ENCODE results near the gene TMSB10. TPM values are rescaled to one million over a fixed set of nuclear protein-coding genes. Genes with fewer than 3 reads are reported as not detected.

TMSB10 gene
- total RNA-seq, 1 donor from 2014 or later, result 3,273 TPM

DNA sequence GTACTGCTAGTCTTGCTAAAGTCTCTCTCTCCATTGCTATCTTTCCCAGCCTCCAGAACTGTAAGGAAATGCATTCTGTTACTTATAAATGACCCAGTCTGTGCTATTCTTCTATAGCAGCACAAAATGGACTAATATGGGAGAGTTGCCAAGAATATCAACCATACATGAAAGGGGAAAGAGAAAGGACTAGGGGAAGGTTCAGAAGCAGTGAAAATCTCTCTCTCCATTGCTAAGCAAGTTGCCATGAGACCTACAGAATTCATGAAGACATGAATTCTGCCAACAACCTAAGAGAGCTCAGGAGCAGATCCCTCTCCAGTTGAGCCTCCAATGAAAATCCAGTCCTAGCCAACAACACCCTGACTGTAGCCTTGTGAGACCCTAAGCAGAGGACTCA is 21.0 kb upstream of the TMSB10 start:
- no peak overlapping the region for H3K4me3 Mint-ChIP-seq (ENCODE audit: unreplicated experiment)
- H3K27me3 Mint-ChIP-seq (ENCODE audit: unreplicated experiment), result peaks cover 16% of the 10 kb centered on the region
- DNase-seq, result no peak
- H3K9me3 Mint-ChIP-seq (ENCODE audit: unreplicated experiment), result no peaks in the 10 kb centered on the region
- H3K27ac Mint-ChIP-seq (ENCODE audit: unreplicated experiment), result no peak overlapping the region
- peaks cover 12% of the 10 kb centered on the region for H3K4me1 Mint-ChIP-seq (ENCODE audit: low read depth, unreplicated experiment)
- TF ChIP-seq CTCF (IDR thresholded peaks at IDR 0.05; ENCODE audit: partially characterized antibody, unreplicated experiment), result no peak
- no peaks in the 10 kb centered on the region for H3K36me3 Mint-ChIP-seq (ENCODE audit: unreplicated experiment)

DNA sequence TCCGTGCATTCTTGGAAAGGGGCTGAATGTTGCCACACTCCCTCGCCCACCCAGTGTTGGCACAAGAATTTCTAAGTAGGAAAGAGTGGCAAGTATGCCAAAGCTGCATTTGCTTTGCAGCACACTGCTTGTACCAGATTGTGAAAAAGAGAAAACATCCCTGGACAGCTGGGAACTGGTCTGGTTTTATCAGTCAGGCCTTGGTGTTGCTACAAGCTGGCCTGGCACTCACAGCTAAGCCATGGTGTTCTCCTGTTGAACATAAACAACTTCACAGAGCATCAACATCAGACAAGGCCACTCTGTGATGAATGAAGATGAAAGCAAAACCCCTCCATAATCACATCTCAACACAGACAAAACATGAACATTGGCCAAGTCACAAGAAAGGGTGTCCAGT is 20.3 kb upstream of the TMSB10 start:
- H3K9me3 Mint-ChIP-seq (ENCODE audit: unreplicated experiment), result no peaks in the 10 kb centered on the region
- peaks cover 16% of the 10 kb centered on the region for H3K27me3 Mint-ChIP-seq (ENCODE audit: unreplicated experiment)
- TF ChIP-seq CTCF (IDR thresholded peaks at IDR 0.05; ENCODE audit: partially characterized antibody, unreplicated experiment), result no peak
- H3K27ac Mint-ChIP-seq (ENCODE audit: unreplicated experiment), result no peak overlapping the region
- H3K4me1 Mint-ChIP-seq (ENCODE audit: low read depth, unreplicated experiment), result peaks cover 11% of the 10 kb centered on the region
- H3K36me3 Mint-ChIP-seq (ENCODE audit: unreplicated experiment), result no peaks in the 10 kb centered on the region
- DNase-seq, result no peak
- no peak overlapping the region for H3K4me3 Mint-ChIP-seq (ENCODE audit: unreplicated experiment)

DNA sequence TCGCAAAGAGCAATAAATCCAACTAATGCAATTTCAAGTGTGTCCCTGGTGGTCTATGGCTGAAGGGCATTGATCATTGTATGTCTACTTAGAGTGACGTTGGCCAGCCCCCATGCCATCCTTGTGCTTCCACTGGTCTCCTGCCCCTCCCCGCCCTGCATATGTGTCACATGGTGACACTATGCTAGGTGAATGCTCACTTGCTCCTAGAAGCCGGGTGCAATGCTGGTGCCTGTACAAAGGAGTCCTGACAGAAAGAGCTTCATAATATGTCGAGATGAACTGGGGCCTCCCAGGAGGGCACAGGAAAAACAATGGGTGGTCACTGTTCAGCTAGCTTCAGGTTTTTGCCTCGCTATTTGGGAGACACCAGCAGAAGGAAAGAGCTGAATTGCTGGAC is 18.7 kb upstream of the TMSB10 start:
- no peak for TF ChIP-seq CTCF (IDR thresholded peaks at IDR 0.05; ENCODE audit: partially characterized antibody, unreplicated experiment)
- Mint-ChIP-seq H3K27ac (ENCODE audit: unreplicated experiment) (no peak overlapping the region), H3K36me3 (ENCODE audit: unreplicated experiment) (no peaks in the 10 kb centered on the region), H3K27me3 (ENCODE audit: unreplicated experiment) (peaks cover 12% of the 10 kb centered on the region), H3K4me3 (ENCODE audit: unreplicated experiment) (no peak overlapping the region), H3K9me3 (ENCODE audit: unreplicated experiment) (no peaks in the 10 kb centered on the region), H3K4me1 (ENCODE audit: low read depth, unreplicated experiment) (peaks cover 4% of the 10 kb centered on the region)
- no peak for DNase-seq

DNA sequence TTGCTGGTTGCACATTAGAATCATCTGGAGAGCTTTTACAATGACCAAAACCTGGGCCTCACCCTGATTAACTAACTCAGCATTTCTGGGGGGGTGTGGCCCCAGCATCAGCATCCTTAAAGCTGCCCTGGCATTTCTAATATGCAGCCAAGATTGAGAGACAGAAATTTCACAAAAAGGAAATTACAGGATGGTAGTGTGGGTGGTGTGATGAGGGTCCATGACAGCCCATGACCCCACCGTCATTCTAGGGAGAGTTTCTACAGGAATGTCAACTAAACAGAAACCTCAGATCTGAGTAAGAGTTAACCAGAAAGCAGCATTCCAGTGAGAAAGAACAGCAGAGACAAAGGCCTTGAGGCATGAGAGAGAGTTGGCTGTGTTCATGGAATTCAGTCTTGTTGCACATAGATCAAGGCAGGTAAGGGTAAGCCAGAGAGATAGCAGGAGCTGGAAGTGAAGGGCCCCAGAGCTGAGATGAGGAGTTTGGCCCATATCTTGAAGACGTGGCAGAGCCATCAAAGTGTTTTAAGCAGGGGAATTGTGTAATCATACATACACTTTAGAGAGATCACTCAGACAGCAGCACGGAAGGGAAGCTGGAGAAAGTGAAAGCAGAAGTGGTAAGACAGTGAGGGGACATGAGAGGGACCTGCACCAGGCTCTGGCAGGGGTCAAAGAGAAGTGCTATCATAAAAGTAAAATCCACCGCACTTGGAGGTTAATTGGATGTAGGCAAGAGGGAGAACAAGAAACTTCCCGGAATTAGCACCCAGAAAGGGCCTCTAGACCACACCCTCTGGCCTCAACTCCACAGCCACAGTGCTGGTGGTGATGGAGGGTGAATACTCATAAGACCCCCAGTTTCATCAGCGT is 16.8 kb upstream of the TMSB10 start:
- no peak overlapping the region for H3K27ac Mint-ChIP-seq (ENCODE audit: unreplicated experiment)
- TF ChIP-seq CTCF (IDR thresholded peaks at IDR 0.05; ENCODE audit: partially characterized antibody, unreplicated experiment), result no peak
- H3K4me1 Mint-ChIP-seq (ENCODE audit: low read depth, unreplicated experiment), result no peaks in the 10 kb centered on the region
- no peak for DNase-seq
- no peaks in the 10 kb centered on the region for H3K9me3 Mint-ChIP-seq (ENCODE audit: unreplicated experiment)
- no peak overlapping the region for H3K4me3 Mint-ChIP-seq (ENCODE audit: unreplicated experiment)
- H3K36me3 Mint-ChIP-seq (ENCODE audit: unreplicated experiment), result no peaks in the 10 kb centered on the region
- peaks cover 3% of the 10 kb centered on the region for H3K27me3 Mint-ChIP-seq (ENCODE audit: unreplicated experiment)

- Mint-ChIP-seq H3K4me1 (ENCODE audit: low read depth, unreplicated experiment) (peaks cover 4% of the 10 kb centered on the region), H3K9me3 (ENCODE audit: unreplicated experiment) (peaks cover 2% of the 10 kb centered on the region), H3K36me3 (ENCODE audit: unreplicated experiment) (no peaks in the 10 kb centered on the region), H3K27ac (ENCODE audit: unreplicated experiment) (no peak overlapping the region), H3K4me3 (ENCODE audit: unreplicated experiment) (no peak overlapping the region), H3K27me3 (ENCODE audit: unreplicated experiment) (peaks cover 5% of the 10 kb centered on the region)
- TF ChIP-seq CTCF (IDR thresholded peaks at IDR 0.05; ENCODE audit: partially characterized antibody, unreplicated experiment), result no peak
- DNase-seq, result no peak
Observed at GRCh38 chr2:84889332-84889731, 16.1 kb upstream of the TMSB10 start.

Measured in glutamatergic neuron (in vitro differentiated cells).